GM15510 (cell line): ENCODE measurements around the gene ADRA1B.

ENCODE experiments used
- POLR2A ChIP-seq: IDR thresholded peaks from 3 replicates; pipeline ENCODE4 v1.6.1; 2011; ENCODE audit warnings: borderline replicate concordance; ENCODE audit not compliant: insufficient read length; ENCODE audit errors: extremely low read depth

Gene ADRA1B

DNA sequence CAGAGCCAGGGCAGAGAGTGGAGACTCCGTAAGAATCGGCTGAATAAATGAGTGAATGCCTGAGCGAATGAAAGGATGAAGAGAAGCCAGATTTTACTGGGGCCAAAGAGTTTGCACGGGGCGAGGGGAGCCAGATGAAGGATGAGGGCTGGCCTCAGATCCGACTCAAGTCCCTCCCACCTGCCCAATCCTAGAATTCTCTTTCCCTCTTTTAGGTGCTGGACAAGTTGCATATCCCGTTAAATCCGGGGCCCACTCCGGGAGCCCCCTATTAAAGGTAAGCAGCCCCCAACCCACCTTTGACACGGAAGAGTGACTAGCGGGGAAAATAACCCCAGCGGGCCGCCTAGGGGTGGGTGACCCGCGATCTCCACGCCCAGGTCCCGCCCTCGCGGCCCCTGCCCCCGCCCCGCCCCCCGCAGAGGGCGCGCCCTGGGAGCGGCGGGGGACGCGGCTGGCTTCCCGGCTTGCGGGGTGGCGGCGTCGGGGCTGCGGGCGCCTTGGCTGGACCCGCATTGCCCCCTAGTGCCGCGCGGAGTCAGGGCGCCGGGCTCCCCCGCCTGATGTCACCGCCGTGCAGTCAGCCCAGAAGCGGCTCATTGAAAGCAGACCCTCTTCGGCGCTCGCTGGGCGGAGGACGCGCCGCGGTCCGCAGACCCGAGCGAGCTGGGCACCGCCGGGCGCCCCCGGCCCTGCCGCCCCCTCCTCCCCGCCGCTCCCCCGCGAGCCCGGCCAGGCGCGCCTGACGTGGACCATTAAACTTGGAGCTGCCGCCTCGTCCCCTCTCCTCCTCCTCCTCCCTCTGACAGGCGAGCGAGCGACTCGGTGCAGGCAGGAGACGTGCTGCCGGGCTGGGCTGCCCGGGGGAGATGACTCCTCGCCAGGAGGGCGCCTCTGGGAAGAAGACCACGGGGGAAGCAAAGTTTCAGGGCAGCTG is at the start of gene ADRA1B:
Gene ADRA1B (plus strand): TSS at position 579 of the 937 bp plus-strand sequence. CDS start 424 bp downstream, outside the sequence.
- TF ChIP-seq POLR2A = no peak

DNA sequence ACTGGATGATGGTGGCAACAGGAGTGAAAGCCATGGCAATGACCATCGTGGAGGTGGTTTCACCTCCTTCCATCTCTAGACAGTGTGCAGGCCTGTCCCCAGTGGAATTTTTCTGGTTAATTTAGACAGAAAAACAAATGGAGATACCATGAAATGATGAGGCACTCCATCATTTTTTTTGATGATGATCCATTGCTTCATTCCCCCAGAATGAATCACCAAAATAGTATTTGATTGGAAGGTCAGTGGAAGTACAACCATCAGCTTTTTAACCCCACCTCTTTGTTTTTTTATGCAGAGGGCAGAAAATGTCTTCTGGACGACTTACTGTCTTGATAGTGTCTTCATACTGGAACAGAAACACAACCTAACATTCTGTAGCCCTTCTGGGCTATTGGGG is 42.6 kb upstream of the ADRA1B start:
- TF ChIP-seq POLR2A = no peak

DNA sequence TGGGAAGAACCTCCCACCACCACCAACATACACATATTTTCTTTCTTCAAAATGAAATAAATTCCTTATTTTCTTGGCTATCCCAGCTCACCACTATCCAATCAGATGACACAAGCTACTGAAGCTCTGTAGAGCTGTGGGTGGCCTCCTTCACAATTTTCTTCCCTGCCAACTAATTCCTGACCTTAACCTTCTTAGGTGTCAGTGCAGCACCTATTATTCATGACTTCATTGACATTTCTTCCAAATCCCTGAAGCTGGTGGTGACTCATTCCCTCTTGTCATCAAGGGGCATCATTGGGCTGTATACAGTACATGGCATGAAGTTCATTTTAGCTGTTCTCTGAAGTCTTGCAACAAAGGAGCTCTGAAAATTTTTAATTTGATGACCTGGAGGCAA is 42.0 kb upstream of the ADRA1B start:
- no peak for TF ChIP-seq POLR2A

DNA sequence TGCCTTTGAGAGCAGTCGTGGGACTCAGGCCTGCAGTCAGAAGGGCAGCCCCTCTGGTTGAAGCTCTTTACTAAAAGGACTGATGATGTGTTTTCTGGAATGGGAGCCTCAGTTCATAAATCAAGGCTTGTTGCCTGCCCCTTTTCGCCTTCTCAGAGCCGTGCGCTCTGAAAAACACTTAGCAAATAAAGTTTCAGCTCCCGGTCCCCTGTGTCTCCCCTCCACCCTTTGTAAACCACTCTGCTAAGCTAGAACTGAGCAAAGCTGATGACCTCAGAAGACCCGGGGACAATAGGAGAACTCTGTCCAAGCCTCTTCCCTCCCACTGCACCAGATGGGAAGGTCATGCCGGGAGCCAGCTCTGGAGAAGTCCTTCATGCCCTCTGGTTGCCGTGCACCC is 39.3 kb upstream of the ADRA1B start:
- no peak for TF ChIP-seq POLR2A

DNA sequence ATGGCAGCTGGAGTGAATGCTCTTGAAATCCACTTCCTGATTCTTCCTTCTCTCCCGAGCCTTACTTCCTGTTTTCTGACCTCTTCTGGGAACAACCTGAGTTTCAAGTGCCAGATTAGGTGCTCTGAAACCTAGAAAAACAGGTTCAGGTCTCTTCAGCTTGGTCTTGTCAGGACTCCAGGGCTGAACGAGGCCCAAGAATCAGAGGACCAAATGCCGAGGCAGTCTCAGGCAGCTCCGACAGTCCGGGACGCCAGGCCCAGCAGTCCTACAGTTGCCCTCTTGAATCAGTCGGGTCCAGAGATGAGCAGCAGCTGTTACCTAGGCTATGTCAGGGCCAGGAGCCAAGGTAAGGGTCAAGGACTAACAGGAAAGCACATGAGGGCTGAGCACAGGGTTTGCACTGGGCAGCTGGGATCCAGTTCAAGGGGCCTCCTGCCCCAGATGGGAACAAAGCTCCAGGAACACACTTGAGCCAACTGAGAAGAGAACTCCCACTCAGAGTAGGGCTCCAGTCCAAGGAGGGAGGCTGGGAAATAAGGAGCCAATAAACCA is 38.3 kb upstream of the ADRA1B start:
- TF ChIP-seq POLR2A = no peak

DNA sequence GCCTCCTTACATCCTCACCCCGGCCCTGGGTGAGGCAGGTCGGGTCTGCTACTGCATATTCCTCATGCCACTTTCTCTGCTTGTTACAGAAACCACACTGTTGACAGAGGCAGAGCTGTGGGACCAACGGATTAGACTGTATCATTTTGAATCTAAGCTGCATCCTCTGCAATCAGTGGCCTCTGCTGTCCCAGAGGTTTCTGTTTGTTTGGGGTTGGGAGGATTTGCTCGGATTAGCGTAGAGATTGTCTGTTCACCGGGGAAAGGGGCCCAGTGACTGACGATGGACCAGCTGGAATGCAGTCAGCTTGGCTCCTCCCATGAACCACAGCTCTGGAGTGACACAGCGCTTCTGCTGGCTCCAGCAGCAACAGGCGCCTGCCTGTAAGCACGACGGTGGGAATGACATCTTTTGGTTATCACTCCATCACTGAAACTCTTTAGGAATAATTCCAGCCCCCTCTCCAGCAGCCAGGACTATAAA is 37.3 kb upstream of the ADRA1B start:
- TF ChIP-seq POLR2A = no peak

DNA sequence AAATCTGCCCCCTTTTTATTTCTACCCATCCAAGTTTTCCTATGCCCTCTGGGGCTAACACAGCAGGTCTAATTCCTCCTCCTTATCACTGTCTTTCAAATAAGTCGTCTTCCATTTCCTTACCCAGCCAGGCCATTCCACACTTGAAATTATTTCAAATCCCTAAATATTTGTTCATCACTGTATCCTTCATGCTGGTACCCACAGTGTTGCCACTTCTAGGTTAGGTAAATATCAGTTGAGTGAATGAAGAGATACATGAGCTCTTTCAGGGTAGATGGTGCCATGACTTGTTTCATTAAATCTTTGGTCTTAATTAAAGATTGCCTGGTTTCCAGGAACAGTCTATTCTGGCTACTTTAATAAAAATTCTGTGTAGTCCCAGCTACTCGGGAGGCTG is 35.6 kb upstream of the ADRA1B start:
- TF ChIP-seq POLR2A = no peak

DNA sequence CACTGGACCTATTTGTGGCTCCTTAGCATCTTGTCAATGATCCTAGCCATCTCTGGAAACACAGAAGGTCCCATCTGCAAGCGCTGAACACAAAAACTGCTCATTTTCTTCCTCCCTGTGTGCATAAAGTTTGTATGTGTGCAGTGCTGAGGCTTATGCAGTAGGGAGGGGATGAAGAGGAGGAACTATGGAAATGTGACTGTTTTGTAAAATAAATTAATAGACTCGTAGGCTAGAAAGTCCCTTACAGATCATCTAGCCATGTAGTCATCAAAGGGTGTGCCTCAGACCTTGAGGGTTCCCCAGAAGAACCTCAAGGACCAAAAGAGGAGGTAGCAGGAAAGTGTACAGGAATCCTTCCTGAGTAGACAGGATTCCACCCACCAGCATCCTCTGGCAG is 34.3 kb upstream of the ADRA1B start:
- TF ChIP-seq POLR2A = no peak

DNA sequence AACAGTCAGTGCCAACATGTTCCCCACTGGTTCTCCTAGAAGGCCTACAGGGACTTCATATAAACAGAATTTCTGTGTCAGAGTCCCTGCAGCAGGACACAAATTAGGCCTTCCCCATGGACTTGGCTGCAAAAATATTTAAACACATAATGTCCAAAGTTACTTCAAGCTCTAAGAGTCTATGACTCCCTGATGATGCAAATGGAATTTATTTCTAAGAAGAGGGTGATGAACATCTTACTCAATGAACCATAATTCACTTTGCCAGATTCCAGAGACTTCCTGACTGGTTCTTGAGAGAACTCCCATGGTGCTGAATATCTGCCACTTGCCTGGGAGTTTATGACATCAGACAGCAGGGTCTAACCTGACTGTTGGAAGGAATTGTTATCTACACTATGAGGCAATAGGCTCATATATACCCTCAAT is 32.7 kb upstream of the ADRA1B start:
- TF ChIP-seq POLR2A = no peak

DNA sequence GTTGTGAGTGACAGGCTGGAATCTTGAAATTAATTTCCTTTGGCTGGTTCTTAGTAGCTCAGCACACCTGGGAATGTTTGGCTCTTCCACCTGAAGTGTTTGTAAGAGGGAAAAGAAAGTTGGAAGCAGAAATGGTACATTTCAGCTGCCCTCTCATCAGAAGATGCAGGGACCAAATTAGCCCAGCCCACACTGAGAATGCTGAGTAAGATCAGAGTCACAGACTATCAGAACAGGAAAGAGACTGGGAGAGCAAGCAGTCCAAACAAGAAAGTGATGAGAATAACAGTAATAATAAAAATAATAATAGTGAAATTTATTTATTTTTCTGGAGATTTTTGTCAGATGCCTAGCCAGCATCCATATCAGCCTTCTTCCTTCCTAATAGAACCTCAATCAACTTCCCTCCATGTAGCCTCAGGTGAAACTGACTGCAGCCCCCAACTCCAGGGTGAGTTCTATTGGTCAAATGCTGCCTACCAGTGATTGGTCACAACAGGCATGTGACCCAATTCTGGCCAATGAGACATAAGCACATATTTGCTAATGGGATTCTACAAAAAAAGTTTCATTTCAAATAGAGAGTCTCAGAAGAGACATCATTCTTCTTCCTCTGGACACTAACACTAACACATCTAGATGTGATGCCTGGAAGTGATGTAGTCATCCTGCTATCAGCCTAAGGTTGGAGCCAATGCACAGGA is 31.2 kb upstream of the ADRA1B start:
- no peak for TF ChIP-seq POLR2A

DNA sequence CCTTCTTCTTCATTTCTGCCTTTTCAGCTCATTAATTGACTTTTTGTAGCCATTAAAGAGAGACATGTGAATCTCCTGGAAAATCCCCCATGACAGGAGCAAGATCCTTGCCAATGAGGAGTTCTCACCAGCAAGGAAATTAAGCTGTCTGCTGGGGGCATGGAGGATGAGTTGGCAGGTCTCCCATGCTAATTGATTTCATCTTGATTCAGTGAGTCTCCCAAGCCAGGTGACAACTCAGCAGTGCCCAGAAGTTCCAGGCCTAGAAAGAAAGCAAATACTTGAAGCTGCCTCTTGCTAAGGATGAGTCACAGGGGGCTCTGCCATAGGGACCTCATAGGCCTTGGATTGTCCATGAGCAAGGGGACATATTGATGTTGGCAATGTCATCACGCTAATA is 30.0 kb upstream of the ADRA1B start:
- TF ChIP-seq POLR2A = no peak

DNA sequence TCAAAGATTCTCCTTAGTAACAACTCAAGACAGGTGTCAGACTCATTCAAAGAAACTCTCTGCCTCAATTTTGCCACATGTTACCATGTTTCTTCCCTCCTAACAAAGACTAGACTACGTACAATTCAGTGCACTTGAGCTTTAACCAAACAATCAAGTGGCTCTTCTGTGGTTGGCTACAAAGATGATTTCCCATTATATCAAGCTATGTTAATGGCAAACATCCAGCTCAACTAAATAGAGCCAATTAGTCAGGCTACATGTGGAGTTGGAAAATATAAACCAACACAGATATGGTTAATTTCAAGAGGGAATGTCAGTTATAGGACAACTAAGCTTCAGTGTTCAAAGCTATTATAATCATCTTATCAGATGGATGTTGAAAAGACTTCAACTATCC is 29.2 kb upstream of the ADRA1B start:
- no peak for TF ChIP-seq POLR2A

DNA sequence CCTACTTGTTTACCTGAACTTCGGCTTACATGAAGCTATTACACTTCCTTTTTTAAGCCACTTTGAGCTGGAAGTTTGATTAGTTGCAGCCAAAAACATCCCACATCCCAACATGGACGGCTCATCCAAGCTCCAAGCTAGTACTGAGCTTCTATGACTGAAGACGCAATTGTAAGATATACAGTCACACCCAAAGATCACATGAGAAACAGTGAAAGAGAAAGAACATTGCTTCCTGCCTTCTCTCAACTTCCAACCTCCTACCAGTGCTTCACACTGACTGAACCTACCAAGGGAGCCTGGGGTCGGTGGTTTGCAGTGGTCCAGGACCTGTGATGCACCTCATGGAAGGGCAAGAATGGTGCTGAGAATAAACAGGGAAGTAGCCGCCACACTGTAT is 27.4 kb upstream of the ADRA1B start:
- no peak for TF ChIP-seq POLR2A

DNA sequence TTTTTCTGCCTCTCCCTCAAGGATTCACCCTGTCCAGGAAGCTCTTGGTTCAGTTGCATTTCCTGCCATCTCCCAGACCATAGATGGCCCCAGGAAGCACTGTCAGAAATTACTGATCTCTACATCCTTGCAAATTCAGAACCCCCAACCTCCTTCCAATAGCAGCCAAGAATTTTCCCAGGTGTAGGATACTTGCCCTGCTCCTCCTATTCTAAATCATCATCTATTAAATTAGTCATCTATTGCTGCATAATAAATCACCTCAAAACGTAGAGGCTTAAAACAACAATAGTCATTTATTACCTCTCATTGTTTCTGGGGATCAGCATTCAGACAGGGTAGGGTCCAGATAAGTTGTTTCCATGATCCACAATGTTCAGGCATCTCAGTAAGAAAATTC is 26.1 kb upstream of the ADRA1B start:
- no peak for TF ChIP-seq POLR2A

DNA sequence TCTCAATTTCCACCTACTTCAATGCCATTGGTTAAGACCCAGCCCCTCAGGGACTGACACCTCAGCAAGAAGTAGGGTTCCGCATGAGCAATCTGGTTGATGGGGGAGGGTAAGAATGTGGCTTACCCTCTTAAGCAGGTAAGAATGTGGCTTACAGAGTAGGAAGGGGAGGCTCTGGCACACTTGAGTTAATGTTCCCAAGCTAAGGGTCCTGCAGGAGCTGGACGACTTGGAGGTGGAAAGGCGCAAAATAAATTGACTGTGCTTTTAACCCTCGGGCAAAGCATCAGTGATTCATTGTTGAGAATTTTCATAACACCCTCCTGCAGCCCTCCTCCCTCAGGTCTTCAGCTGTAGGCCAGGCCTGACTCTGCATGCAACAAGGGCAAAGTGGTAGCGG is 24.9 kb upstream of the ADRA1B start:
- no peak for TF ChIP-seq POLR2A
